Keratinocyte (primary cell): Measurements from ENCODE around the gene LIPT1. TPM values are rescaled to one million over a fixed set of nuclear protein-coding genes. Genes with fewer than 3 reads are reported as not detected.

Source experiments
- DNase-seq: peaks from one replicate; pipeline ENCODE4 v3.0.0-alpha.2; 2011; ENCODE audit warnings: low read depth, missing footprints, low spot score
- FAIRE-seq: peaks from 2 replicates; lab custom pipeline; 2011; peaks lifted over from hg19 to GRCh38; lab: Jason Lieb, UNC
- H2AFZ ChIP-seq: 2 replicates; pipeline ENCODE4 v1.6.0; 2012; ENCODE audit warnings: low read length, control low read depth, inconsistent platforms; ENCODE audit not compliant: control insufficient read depth
- H3K27ac ChIP-seq: 2 replicates; pipeline ENCODE4 v1.5.1; 2011; ENCODE audit warnings: low read length; ENCODE audit not compliant: control insufficient read depth, insufficient read depth
- H3K27me3 ChIP-seq: 3 replicates; pipeline ENCODE4 v1.6.0; 2011; ENCODE audit warnings: low read length; ENCODE audit not compliant: control insufficient read depth, insufficient read depth; ENCODE audit errors: extremely low read depth
- H3K36me3 ChIP-seq, 2 experiments: 2 replicates in 1 of 2; 3 replicates in 1 of 2; pipeline ENCODE4 v1.5.1; 2011; ENCODE audit warnings: low read length in 2 of 2, mild to moderate bottlenecking in 1 of 2; ENCODE audit not compliant: control insufficient read depth in 2 of 2, insufficient read depth in 2 of 2; ENCODE audit errors: extremely low read depth in 1 of 2
- H3K4me1 ChIP-seq: 3 replicates; pipeline ENCODE4 v1.5.1; 2011; ENCODE audit warnings: low read length; ENCODE audit not compliant: control insufficient read depth, insufficient read depth; ENCODE audit errors: extremely low read depth
- H3K4me2 ChIP-seq: 3 replicates; pipeline ENCODE4 v1.6.0; 2011; ENCODE audit warnings: low read depth, low read length; ENCODE audit not compliant: control insufficient read depth, insufficient read depth; ENCODE audit errors: extremely low read depth
- H3K4me3 ChIP-seq, 3 experiments: fragments of 200-600 bp in 1 of 3; sonication (generic) in 1 of 3; 2 replicates in 2 of 3; 3 replicates in 1 of 3; pipeline ENCODE4 v1.5.1; 2011 to 2016; ENCODE audit warnings: low read length in 3 of 3, mild to moderate bottlenecking in 3 of 3, control low read depth in 2 of 3, inconsistent platforms in 1 of 3, low read depth in 1 of 3, mixed read lengths in 1 of 3, mixed run types in 1 of 3, moderate library complexity in 1 of 3; ENCODE audit not compliant: control insufficient read depth in 2 of 3, insufficient read depth in 2 of 3; ENCODE audit errors: extremely low read depth in 1 of 3
- H3K79me2 ChIP-seq: 2 replicates; pipeline ENCODE4 v1.6.0; 2012; ENCODE audit warnings: low read length; ENCODE audit not compliant: control insufficient read depth, insufficient read depth
- H3K9ac ChIP-seq: 3 replicates; pipeline ENCODE4 v1.6.0; 2011; ENCODE audit warnings: low read length; ENCODE audit not compliant: control insufficient read depth, insufficient read depth; ENCODE audit errors: extremely low read depth
- H3K9me1 ChIP-seq: 3 replicates; pipeline ENCODE4 v1.6.0; 2011; ENCODE audit warnings: low read length; ENCODE audit not compliant: control insufficient read depth, insufficient read depth; ENCODE audit errors: extremely low read depth
- H3K9me3 ChIP-seq: 2 replicates; pipeline ENCODE4 v1.5.1; 2012; ENCODE audit warnings: low read depth, low read length; ENCODE audit not compliant: control insufficient read depth
- H4K20me1 ChIP-seq: 3 replicates; pipeline ENCODE4 v1.6.0; 2011; ENCODE audit warnings: low read length; ENCODE audit not compliant: control insufficient read depth, insufficient read depth; ENCODE audit errors: extremely low read depth
- EZH2 ChIP-seq: IDR thresholded peaks from one replicate; pipeline ENCODE4 v1.6.1; 2012; ENCODE audit warnings: inconsistent platforms, mild to moderate bottlenecking, low read length, moderate library complexity
- dilution Hi-C: fragments of 300-500 bp; cut with MboI; formaldehyde crosslinking; loops from one replicate; pipeline ENCODE4 v1.7.0; 2020; ENCODE audit warnings: low sequenced_read_pairs; ENCODE audit not compliant: extremely low pct_ligation_motif_present
- polyA plus RNA-seq, 5 experiments: library from polyadenylated mRNA; depleted of rRNA in 3 of 5; stranded (reverse) in 3 of 5; stranded (forward) in 1 of 5; unstranded in 1 of 5; fragments of >200 nt; gene quantifications; 1 replicate in 1 of 5; 2 replicates in 3 of 5; 3 replicates in 1 of 5; pipeline versions ENCODE4 v1.2.1 to v1.2.3, GENCODE V29; 2011 to 2012; ENCODE audit warnings: missing spikeins in 2 of 5, low read depth in 1 of 5, low replicate concordance in 1 of 5
- TF ChIP-seq, protein P1 (sequence below), 3 experiments: IDR thresholded peaks in 1 of 3; conservative IDR thresholded peaks in 1 of 3; optimal IDR thresholded peaks in 1 of 3; 2 replicates in 2 of 3; 3 replicates in 1 of 3; pipeline versions ENCODE3 to v1.5.1; 2011; ENCODE audit warnings: low read length in 3 of 3, mild to moderate bottlenecking in 3 of 3, moderate library complexity in 2 of 3, control low read depth in 1 of 3, inconsistent platforms in 1 of 3; ENCODE audit not compliant: insufficient read depth in 2 of 3; ENCODE audit errors: extremely low read depth in 1 of 3

Gene LIPT1
- polyA plus RNA-seq, 1 donor (not counting 4 experiments of a cell fraction or from before 2014, with no cell fraction given), result 4.9 TPM

- peaks cover 8 to 10% of the 10 kb centered on the region in 2 experiments for H3K36me3 ChIP-seq
These were observed 14.8 kb downstream of the LIPT1 start for GRCh38 chr2:99169534-99169933.

GRCh38 chr2:99171377-99172140 lies 16.8 kb downstream of the LIPT1 start:
- TF ChIP-seq, protein P1, sequence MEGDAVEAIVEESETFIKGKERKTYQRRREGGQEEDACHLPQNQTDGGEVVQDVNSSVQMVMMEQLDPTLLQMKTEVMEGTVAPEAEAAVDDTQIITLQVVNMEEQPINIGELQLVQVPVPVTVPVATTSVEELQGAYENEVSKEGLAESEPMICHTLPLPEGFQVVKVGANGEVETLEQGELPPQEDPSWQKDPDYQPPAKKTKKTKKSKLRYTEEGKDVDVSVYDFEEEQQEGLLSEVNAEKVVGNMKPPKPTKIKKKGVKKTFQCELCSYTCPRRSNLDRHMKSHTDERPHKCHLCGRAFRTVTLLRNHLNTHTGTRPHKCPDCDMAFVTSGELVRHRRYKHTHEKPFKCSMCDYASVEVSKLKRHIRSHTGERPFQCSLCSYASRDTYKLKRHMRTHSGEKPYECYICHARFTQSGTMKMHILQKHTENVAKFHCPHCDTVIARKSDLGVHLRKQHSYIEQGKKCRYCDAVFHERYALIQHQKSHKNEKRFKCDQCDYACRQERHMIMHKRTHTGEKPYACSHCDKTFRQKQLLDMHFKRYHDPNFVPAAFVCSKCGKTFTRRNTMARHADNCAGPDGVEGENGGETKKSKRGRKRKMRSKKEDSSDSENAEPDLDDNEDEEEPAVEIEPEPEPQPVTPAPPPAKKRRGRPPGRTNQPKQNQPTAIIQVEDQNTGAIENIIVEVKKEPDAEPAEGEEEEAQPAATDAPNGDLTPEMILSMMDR (optimal IDR thresholded peaks at IDR 0.05 in 1 of 3, IDR thresholded peaks at IDR 0.05 in 1 of 3, conservative IDR thresholded peaks at IDR 0.05 in 1 of 3; ENCODE audit: extremely low read depth in 1 of 3, insufficient read depth in 2 of 3, low read length in 3 of 3), result no peak
- TF ChIP-seq EZH2, result no peak
- H3K36me3 ChIP-seq, result peaks cover 8 to 10% of the 10 kb centered on the region in 2 experiments

More at GRCh38 chr2:99169534-99169933, 14.8 kb downstream of the LIPT1 start:
- DNase-seq (no peak), FAIRE-seq (no peak)
- no peaks in the 10 kb centered on the region for H3K9me1 ChIP-seq
- H3K79me2 ChIP-seq, result no peaks in the 10 kb centered on the region
- dilution Hi-C loops, result no loop called here
- H4K20me1 ChIP-seq, result no peaks in the 10 kb centered on the region
- H3K4me1 ChIP-seq, result no peaks in the 10 kb centered on the region
- H3K4me3 ChIP-seq, result no peak overlapping the region
- TF ChIP-seq, protein P1 (optimal IDR thresholded peaks at IDR 0.05 in 1 of 3, IDR thresholded peaks at IDR 0.05 in 1 of 3, conservative IDR thresholded peaks at IDR 0.05 in 1 of 3; ENCODE audit: extremely low read depth in 1 of 3, insufficient read depth in 2 of 3, low read length in 3 of 3), result no peak
- TF ChIP-seq EZH2, result no peak
- no peaks in the 10 kb centered on the region for H3K27me3 ChIP-seq
- no peak overlapping the region for H2AFZ ChIP-seq
- H3K27ac ChIP-seq, result no peak overlapping the region
- H3K9me3 ChIP-seq, result no peaks in the 10 kb centered on the region
- no peak overlapping the region for H3K9ac ChIP-seq
- no peak overlapping the region for H3K4me2 ChIP-seq

More at GRCh38 chr2:99171377-99172140, 16.8 kb downstream of the LIPT1 start:
- Histone ChIP-seq H3K9me1 (no peaks in the 10 kb centered on the region), H3K4me2 (no peak overlapping the region), H4K20me1 (no peaks in the 10 kb centered on the region), H2AFZ (no peak overlapping the region), H3K27me3 (no peaks in the 10 kb centered on the region), H3K27ac (no peak overlapping the region), H3K9ac (no peak overlapping the region), H3K9me3 (no peaks in the 10 kb centered on the region), H3K4me1 (no peaks in the 10 kb centered on the region), H3K79me2 (peaks cover 8% of the 10 kb centered on the region), H3K4me3 (no peak overlapping the region)
- no peak for DNase-seq
- FAIRE-seq, result no peak
- dilution Hi-C loops, result no loop called here
